NCI-H1436 (cell line): ENCODE results near the gene VPS54.
"Not testable (repeated sequence)": the region's sequence is repeated elsewhere in the genome, so short reads cannot be mapped to it uniquely, and the experiment has no call there.

Source experiments
- DNase-seq: peaks from one replicate; lab custom pipeline; 2025; lab: John Stamatoyannopoulos, UW

VPS54 gene

DNA sequence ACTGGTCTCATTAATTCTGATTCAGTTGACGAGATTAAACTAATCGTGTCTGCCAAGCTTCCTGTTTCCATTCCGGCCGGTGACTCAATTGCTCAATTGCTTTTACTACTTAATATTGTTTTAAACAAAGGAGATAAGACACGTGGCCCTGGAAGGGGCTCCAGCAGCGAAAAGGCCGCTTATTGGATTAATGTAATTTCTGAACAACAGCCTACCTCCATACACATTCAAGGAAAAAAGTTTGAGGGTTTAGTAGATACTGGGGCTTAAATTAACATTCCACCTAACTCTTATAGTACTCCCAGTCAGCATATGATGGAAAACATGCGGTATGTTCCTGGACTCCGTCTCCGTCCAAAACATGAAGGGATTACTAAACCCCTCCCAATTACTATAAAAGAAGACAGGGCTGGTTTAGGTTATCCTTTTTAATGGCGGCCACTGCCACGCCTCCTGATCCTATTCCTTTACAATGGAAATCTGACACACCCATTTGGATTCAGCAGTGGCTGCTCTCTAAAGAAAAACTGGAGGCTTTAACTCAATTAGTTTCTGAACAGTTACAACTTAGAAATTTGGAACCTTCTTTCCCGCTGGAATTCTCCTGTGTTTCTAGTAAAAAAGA is 27.1 kb downstream of the VPS54 start:
- no peak for DNase-seq

DNA sequence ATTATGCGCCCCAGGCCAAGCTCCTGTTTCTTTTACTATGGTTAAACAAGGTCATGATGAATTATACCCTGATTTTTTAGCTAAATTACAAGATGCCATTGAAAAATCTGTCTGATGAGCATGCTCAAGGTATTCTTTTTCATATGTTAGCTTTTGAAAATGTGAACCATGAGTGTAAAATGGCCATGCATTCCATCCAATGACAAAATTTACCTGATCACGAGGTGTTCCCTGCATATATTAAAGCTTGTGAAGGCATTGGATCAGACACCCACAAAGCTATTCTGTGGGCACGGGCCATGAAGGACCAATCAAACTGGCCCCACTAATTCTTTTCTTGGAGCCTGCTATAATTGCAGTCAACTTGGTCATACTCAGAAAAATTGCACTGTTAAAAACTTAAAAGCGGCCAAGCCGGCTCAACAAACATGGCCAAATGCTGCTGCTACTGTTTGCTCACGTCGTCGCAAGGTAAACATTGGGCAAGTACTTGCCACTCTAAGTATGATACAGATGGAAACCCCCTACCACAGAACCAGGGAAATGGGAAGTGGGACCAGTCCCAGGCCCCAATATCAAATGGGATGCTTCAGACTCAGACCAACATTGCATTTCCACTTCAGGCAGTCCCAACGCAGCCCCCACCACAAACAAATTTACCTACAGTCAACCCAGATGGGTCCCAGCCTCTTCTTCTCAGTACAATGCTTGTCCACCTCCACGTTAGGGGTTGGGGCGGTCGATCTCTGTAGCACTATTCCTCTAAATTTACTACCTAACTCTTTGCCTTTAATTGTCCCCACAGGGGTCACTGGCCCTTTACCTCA is 27.8 kb downstream of the VPS54 start:
- DNase-seq: not testable (repeated sequence)

DNA sequence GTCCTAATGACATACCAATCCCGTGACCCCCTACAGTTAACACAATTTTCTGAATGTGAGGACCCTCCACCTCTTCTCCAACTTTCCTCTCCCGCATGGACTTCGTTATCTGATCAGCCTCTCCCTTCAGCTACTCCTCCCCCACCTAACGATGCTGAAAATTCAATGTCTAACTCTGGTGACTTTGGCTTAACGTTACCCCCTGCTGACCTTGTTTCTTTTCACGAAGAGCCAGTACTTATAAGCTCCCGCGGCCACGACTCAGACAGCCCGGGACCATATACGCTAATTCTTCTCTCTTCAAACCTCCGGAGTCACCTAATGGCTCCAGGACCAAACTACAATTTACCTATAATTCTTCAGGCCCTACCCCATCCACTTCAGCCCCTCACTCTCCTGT is 29.2 kb downstream of the VPS54 start:
- DNase-seq: no peak

DNA sequence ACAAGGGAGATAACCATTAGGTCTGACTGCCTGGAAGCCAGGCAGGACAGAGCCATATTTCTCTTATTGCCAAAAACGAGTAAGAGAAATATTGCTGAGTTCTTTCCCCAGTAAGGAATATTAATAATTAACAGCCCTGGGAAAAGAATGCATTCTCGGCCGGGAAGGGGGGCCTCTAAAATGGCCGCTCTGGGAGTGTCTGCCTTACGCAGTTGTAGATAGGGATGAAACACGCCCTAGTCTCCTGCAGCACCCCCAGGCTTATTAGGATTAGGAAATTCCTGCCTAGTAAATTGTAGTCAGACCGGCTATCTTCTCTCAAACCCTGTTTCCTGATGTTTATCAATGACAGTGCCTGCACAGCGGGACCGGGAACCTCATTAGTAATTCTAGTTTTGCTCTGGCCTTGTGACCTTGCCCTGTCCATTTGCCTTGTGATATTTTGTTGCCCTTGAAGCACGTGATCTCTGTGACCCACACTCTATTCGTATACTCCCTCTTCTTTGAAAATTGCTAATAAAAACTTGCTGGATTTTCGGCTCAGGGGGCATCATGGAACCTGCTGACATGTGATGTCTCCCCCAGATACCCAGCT is 30.3 kb downstream of the VPS54 start:
- DNase-seq: not testable (repeated sequence)

DNA sequence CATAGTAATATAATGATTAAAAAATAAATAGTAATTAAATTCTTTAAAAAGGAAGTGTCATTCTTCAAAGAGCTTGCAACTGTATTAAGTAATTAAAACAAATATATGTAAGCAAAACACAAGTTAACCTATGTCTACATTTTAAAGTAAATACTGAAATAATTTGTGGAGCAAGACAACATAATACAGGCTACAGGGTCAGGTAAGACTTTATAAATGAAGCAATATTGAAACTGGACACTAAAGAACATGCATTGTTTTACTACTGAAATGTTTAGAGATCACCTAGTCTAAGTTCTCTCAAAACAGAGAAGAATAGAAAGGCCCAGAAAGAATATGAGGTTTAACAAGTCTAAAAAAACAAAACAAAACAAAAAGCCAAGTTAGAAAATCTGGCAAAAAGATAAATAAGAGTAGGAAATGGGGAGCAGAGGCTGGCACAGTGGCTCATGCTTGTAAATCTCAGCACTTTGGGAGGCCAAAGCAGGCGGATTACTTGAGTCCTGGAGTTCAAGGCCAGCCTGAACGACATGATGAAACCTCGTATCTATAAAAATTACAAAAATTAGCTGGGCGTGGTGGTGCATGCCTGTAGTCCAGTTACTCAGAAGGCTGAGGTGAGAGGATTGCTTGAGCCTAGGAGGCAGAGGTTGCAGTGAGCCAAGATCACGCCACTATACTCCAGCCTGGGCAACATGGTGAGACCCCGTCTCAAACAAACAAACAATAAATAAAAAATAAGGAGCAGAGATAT is 34.4 kb downstream of the VPS54 start:
- no peak for DNase-seq

DNA sequence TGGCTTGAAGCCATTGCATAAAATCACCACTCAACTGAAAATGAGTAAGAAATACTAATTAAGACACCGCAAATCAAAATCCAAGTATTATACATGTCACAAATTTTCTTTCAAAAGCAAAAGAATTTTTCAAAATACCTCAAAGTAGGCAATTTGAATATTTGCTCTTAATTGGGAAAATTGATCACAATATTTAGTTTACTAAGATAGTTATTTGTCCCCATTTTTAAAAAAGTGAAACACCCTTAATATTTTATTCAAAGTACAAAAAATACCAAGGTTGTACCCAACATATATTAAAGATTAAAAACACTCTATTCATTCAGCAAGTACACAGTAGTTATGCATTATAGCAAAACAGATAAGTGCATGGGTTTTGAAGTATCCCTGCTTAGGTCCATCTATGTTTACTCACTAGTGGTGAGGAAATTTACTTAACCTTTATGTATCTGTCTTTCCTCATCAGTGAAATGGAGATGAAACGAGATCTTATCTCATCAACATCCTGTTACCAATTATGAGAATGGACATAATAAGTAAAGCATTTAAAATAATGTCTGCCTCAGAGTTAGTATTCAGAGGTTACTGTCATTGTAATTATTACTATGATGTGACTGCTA is 35.1 kb downstream of the VPS54 start:
- DNase-seq: no peak

DNA sequence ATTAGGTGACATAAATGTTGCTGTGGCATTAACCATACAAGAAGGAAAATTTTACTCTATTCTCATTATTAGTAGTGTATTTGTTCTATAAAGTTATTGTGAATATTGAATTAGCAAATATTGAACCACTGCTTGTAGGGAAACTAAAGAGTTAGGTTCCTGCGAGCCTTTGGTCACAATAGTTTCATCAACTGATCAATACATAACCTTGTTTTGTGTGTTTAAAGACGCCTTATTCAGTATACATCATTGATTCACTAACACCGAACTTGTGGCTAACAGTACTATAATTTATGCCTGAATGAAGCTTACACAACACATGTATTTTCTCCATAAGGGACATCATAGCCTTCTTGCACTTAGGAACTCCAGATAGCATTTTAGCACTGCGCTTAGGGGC is 36.9 kb downstream of the VPS54 start:
- DNase-seq: no peak

DNA sequence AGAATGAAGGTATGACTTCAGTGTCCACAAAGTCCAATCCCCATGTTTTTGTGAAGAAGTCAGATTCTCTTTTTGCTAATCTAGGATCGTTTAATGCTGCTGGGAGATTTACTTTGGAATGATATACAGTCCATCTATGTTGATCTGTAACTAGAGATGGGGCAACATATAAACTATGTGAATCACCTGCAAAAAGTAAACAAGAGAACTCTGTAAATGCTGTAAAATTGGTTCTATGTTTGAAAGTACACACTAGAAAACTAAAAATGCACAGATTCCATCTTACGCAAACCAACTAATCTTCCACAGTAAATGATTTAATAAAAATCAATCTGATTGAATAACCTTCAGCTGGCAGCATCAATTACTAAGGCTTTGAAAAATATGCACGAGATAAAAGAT is 37.5 kb downstream of the VPS54 start:
- no peak for DNase-seq

DNA sequence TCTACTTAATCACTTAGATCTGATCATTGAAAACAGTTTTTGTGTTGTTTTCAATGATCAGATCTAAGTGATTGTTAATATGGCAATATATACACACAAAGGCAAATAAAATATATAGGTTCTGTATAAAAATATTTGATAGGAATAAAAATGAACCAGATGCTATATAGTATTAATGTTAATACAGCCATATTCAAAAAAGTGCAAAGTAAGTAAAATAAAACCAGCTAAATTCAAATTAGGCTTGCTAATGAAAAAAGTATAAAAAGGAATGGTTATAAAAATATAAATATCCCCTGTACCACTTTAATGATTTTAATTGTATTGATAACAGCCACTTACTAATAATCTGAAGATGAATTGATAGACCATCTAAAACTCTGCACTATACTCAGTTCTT is 38.4 kb downstream of the VPS54 start:
- no peak for DNase-seq

DNA sequence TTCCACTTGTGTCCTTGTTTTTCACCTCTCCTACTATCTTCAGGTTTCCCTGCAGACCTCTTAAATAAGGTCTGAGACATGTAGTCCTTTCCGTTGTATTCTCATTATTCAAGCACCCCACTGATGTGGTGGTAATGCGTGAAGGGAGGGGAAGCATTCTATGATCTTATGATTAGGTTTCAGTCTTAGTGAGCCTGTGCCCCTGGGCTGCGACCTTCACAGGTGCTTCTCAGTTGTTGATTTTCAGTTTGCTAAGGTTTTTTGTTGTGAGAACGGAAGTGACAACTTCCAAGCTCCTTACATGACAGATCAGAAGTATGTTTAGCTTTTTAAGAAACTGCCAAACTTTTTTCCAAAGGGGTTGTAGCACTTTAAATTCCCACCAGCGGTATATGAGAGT is 41.3 kb downstream of the VPS54 start:
- no peak for DNase-seq

DNA sequence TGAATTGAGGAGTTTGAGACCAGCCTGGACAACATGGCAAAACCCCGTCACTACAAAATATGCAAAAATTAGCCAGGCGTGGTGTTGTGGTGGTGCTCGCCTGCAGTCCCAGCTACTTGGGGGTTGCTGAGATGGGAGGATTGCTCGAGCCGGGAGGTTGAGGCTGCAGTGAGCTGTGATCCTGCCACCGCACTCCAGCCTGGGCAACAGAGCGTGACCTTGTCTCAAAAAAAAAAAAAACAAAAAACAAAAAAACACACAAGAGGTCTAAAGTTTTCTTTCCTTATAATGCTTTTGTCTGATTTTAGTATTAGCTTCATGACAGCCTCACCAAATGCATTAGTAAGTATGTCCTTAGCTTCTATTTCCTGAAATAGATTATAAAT is 43.1 kb downstream of the VPS54 start:
- no peak for DNase-seq

DNA sequence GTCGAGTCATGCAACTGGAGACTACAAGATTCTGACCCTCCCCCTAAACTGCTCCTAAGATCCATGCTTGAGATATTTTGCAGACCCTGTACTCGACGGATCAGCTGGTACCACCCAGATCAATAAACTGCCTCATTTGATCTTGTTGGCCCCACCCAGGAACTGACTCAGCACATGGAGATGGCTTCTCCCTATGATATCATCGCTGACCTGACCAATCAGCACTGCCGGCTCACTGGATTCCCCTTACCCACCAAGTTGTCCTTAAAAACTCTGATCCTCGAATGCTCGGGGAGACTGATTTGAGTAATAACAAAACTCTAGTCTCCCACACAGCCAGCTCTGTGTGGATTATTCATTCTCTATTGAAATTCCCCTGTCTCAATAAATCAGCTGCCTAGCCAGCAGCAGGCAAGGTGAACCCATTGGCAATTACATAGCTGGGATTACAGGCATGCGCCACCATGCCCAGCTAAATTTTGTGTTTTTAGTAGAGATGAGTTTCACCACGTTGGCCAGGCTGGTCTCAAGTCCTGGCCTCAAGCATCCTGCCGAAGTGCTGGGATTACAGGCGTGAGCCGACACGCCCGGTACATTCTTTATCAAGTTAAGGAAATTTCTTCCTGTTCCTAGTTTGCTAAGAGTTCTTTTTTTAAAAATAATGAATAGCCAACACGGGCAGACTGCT is 43.6 kb downstream of the VPS54 start:
- no peak for DNase-seq

DNA sequence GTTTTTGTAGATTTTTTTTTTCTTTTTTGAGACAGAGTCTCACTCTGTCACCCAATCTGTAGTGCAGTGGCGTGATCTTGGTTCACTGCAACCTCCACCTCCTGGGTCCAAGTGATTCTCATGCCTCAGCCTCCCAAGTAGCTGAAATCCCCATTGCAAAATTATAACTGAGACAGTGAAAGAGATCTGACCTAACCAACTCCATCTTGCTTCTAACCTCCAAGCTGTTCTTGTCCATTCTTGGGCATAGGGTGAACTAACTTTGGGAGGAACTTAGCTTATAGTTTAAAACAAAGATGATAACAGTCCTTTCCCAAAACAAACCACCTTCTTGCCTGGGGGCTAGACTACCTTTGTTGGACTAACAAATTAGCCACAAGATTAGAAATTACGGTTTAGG is 44.2 kb downstream of the VPS54 start:
- not testable (repeated sequence) for DNase-seq

DNA sequence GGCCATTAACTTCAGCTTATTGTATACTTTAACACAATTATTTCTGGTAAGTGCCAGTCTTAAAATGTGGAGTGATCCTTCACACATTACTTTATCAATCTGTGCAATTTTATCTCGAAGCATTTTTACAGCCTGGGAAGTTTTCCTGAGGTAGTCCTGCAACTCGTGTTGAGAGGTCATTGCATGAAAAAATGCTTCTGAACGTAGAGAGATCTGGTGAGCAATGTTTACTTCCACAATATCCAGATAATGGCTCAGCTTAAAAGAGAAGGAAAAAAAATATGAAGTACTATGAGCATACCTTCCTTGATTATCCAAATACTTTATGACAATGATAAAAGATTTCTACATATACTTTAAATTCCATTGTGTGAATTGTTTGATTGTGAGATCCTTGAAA is 57.0 kb downstream of the VPS54 start:
- DNase-seq: no peak

DNA sequence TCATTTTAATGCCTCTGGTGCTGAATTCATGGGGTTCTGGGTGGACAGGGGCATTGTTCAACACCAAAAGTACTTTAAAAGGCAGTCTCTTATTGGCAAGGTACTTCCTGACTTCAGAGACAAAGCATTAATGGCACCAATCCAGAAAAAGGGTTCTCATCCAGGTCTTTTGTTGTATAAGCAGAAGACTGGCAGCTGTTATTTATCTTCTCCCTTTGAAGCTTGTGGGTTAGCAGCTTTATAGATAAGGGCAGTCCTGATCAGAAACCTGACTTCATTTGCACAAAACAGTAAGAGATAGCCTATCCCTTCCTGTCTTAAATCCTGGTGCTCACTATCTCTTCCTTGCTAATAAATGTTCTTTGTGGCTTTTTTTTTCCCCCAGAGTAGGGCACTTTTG is 68.8 kb downstream of the VPS54 start:
- no peak for DNase-seq

DNA sequence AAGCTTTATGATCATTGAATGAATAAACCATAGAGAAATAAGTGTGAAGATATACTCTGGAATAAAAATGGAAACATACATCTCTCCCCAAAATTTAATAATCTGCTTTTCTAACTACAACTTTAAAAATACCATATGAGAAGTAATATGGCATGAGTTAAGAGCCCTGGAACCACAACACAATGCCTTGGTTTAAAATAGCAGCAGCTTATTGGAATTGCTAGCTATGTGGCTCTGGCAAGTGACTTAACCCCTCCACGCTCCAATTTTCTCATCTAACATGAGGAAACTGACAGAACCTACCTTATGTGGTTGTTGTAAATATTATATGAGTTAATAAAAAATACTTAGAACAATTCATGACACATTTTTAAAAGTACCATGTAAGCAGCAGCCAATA is 76.4 kb downstream of the VPS54 start:
- no peak for DNase-seq

DNA sequence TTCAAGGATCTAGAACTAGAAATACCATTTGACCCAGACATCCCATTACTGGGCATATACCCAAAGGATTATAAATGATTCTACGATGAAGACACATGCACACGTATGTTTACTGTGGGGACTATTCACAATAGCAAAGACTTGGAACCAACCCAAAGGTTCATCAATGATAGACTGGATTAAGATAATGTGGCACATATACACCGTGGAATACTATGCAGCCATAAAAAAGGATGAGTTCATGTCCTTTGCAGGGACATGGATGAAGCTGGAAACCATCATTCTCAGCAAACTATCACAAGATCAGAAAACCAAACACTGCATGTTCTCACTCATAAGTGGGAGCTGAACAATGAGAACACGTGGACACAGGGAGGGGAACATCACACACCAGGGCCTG is 87.1 kb downstream of the VPS54 start:
- DNase-seq: not testable (repeated sequence)

DNA sequence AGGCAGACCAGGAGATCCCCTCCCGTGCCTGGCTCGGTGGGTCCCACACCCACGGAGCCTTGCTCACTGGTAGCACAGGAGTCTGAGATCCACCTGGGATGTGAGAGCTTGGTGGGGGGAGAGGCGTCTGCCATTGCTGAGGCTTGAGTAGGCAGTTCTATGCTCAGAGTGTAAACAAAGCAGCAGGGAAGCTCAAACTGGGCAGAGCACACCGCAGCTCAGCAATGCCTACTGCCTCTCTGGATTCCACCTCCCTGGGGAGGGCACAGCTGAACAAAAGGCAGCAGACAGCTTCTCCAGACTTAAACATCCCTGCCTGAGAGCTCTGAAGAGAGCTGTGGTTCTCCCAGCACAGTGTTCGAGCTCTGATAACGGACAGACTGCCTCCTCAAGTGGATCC is 92.4 kb downstream of the VPS54 start:
- no peak for DNase-seq

DNA sequence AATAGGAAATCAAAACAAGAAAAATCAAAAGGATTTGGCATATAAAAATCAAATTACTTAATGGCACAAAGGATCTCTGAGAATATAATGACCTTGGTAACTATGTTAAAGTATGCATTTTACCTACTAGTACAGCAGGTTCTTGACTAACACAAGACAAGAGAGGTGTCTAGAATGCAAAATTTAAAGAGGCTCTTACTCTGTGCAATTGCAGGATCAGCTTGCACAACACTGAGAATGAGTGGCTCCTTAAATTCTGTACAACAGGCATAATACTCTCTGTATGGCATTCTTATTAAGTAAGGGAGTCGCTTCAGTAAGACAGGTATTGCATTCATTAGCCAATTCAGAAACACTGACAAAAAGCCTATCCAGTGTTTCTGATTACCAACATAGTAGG is 104.9 kb downstream of the VPS54 start:
- no peak for DNase-seq

DNA sequence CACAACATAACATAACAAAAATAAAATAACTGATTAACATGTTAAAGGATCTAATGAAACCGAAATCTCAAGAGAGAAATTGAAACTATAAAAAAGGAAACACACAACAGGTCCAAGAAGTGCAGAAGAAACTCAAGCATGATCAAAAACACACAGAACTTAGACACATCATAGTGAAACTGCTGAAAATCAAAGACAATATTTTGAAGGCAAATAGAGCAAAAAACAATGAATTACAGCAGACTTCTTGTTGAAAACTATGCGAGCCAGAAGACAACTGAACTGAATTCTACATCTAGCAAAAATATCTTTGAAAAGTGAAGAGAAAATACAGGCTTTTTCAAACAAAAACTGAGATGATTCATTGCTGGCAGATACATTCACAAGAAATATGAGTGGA is 116.2 kb downstream of the VPS54 start:
- no peak for DNase-seq

DNA sequence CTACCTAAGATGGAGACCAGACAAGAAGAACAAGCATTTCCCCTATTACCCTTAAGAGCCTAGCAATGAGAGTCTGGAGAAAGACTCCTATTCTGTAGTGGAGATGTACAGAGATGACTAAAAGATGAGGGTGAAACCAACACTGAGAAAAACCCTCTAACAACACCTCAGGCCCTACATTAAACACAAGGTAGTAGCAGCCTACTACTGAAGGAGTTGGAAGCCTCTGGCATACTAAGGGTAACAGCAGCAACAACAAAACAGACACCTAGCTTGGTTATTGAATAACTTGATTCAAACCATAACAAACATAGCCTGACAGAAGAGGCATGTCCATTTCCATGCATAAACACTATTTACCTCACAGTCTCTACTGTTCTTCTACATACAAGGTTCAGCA is 117.1 kb downstream of the VPS54 start:
- DNase-seq: no peak

DNA sequence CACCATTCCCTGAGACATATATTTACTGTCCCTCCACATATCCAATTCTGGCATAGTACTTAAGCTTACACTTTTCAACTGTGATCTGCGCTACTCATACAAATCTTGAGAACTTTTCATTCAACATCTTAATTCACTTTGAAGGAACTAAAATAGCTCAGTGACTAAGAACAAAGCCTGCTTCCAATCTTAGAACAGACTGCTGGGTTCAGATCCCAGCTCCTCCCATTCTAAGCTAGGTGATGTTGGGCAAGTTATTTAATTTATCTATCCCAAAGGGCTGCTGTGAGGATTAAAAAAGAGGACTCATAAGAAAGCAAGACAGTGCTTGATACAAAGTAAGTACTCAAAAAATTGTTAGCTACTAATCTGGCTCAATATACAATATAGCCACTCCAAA is 119.6 kb downstream of the VPS54 start:
- DNase-seq: no peak
